ENCODE data around the gene ADAM10.

DNA sequence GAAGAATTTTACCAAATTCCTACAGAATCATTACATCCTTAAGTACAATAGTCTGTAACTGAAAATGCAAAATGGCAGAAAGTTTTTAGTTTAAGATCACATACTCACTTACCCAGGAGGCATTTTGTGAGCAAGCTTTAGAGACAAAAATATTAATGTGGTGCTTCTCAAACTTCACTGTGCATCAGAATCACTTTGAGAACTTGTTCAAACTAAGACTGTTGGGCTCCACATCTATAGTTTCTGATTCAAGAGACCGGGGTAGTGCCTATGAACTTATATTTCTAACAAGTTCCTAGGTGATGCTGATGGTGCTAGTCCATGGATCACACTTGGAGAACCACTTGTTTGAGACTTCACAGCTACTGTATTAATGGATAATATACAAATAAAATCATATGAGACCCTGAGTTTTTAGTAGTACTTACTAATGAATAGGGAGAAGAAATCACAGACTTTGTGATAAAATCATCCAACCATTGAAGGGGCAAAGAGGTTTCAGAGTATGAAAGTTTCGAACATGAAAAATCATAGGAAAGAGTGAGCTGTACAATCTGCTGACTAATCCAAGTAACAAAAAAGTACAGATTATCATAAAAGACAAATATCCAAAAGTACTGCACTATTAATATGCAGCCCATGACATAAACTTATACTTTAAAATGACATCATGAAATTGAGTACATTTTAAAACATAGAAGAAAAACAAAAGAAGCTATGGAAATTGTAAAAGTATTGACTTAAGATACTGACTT lies 110.3 kb downstream of the ADAM10 start:
- TF ChIP-seq, protein P1, sequence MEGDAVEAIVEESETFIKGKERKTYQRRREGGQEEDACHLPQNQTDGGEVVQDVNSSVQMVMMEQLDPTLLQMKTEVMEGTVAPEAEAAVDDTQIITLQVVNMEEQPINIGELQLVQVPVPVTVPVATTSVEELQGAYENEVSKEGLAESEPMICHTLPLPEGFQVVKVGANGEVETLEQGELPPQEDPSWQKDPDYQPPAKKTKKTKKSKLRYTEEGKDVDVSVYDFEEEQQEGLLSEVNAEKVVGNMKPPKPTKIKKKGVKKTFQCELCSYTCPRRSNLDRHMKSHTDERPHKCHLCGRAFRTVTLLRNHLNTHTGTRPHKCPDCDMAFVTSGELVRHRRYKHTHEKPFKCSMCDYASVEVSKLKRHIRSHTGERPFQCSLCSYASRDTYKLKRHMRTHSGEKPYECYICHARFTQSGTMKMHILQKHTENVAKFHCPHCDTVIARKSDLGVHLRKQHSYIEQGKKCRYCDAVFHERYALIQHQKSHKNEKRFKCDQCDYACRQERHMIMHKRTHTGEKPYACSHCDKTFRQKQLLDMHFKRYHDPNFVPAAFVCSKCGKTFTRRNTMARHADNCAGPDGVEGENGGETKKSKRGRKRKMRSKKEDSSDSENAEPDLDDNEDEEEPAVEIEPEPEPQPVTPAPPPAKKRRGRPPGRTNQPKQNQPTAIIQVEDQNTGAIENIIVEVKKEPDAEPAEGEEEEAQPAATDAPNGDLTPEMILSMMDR (IDR thresholded peaks at IDR 0.05), result no peak
- TF ChIP-seq POLR2A (IDR thresholded peaks at IDR 0.05) (no peak), POLR2AphosphoS5 (IDR thresholded peaks at IDR 0.05) (no peak), EP300 (IDR thresholded peaks at IDR 0.05) (no peak)
